Smooth muscle cell (in vitro differentiated cells): Measurements from ENCODE around the gene C16orf78. TPM values are rescaled to one million over a fixed set of nuclear protein-coding genes. Genes with fewer than 3 reads are reported as not detected.

ENCODE experiments used
- DNase-seq: peaks from one replicate; lab custom pipeline; 2025; ENCODE audit not compliant: unreplicated experiment; lab: John Stamatoyannopoulos, UW
- H2AFZ ChIP-seq: fragments of 200-600 bp; sonication (generic); 2 replicates; pipeline ENCODE4 v1.6.0; 2016; ENCODE audit warnings: antibody characterized with exemption, low read depth, mild to moderate bottlenecking
- H3F3A ChIP-seq: fragments of 200-600 bp; sonication (generic); 2 replicates; pipeline ENCODE4 v1.6.0; 2017; ENCODE audit warnings: antibody characterized with exemption, low read depth
- H3K27ac ChIP-seq: fragments of 200-600 bp; sonication (generic); 2 replicates; pipeline ENCODE4 v1.5.1; 2016; ENCODE audit warnings: low read depth, mild to moderate bottlenecking
- H3K27me3 ChIP-seq: fragments of 200-600 bp; sonication (generic); 2 replicates; pipeline ENCODE4 v1.6.1; 2016; ENCODE audit warnings: low read depth, mild to moderate bottlenecking
- H3K36me3 ChIP-seq: fragments of 200-600 bp; sonication (generic); 2 replicates; pipeline ENCODE4 v1.5.1; 2016; ENCODE audit warnings: low read depth
- H3K4me1 ChIP-seq: fragments of 200-600 bp; sonication (generic); 2 replicates; pipeline ENCODE4 v1.5.1; 2016; ENCODE audit warnings: low read depth
- H3K4me2 ChIP-seq: fragments of 200-600 bp; sonication (generic); 2 replicates; pipeline ENCODE4 v1.6.0; 2016; ENCODE audit warnings: mild to moderate bottlenecking
- H3K4me3 ChIP-seq: fragments of 200-600 bp; sonication (generic); 2 replicates; pipeline ENCODE4 v1.5.1; 2016; ENCODE audit warnings: mild to moderate bottlenecking
- H3K79me2 ChIP-seq: fragments of 200-600 bp; sonication (generic); 2 replicates; pipeline ENCODE4 v1.6.0; 2016; ENCODE audit warnings: low read depth, mild to moderate bottlenecking
- H3K9ac ChIP-seq: fragments of 200-600 bp; sonication (generic); 2 replicates; pipeline ENCODE4 v1.6.0; 2016; ENCODE audit warnings: low read depth
- H3K9me3 ChIP-seq: fragments of 200-600 bp; sonication (generic); replicated peaks from 2 replicates; pipeline ENCODE4 v1.5.1; 2016; ENCODE audit warnings: low read depth
- H4K20me1 ChIP-seq: fragments of 200-600 bp; sonication (generic); 2 replicates; pipeline ENCODE4 v1.6.0; 2016; ENCODE audit warnings: low read depth
- WGBS: methylation state at CpG from one replicate; pipeline ENCODE4 v1.1.7; 2016; ENCODE audit warnings: low lambda C conversion rate; 5-methylcytosine and 5-hydroxymethylcytosine counted together
- polyA plus RNA-seq: library from polyadenylated mRNA; unstranded; fragments of >200 nt; fragmentation: Nextera tagmentation; extraction: Ambion mirVana; gene quantifications from 2 replicates; pipeline ENCODE4 v1.2.1, GENCODE V29; 2016
- total RNA-seq: library from RNA; depleted of rRNA; stranded (reverse); fragments of >200 nt; gene quantifications from 2 replicates; pipeline ENCODE4 v1.2.3, GENCODE V29; 2014
- TF ChIP-seq, protein P1 (sequence below): fragments of 200-600 bp; sonication (generic); IDR thresholded peaks from 2 replicates; pipeline ENCODE4 v1.5.1; 2017; ENCODE audit warnings: borderline replicate concordance, mild to moderate bottlenecking, antibody characterized with exemption; ENCODE audit not compliant: insufficient read depth, poor library complexity, severe bottlenecking

C16orf78 gene
- total and polyA plus RNA-seq, 2 experiments from 2014 or later = not detected

DNA sequence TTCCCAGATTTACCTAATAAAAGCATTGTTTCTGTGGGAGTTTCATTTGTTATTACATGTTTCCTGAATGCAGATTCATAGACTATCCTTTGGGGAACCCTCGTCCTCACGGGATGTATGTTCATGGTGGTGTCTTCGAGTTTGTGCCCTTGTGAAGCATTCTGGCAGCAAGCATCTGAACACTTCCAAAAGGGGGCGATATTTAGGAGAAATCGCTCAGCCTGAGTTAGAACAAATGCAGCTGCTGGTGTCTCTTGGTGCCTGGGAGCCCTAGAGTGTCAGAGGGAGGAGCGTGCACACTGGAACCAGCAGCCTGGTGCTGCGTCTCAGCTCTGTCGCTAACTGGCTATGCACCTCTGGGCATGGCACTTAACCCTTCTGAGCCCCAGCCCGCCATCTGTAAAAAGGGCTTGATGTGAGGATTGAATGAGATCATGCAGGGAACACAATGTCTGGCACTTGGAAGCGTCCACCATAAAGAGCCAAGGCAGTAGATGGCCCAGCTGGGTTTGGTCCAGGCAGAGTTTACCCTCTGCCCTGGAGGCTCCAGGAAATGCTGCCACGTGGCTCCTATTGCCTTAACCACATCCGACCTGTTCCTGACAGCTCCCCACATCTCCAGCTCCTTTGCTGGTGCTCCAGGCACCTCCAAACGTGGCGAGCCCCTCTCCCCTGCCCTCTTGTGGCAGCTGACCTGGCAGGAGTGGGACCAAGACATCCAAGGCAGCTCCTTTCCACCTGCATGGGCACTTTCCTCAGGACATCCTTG, 25.0 kb upstream of the C16orf78 start:
- Histone ChIP-seq H3K9ac (no peak overlapping the region), H3K27me3 (peaks cover 10% of the 10 kb centered on the region), H4K20me1 (no peaks in the 10 kb centered on the region), H3K4me2 (no peak overlapping the region), H3F3A (no peaks in the 10 kb centered on the region), H3K79me2 (no peaks in the 10 kb centered on the region), H3K27ac (no peak overlapping the region), H3K36me3 (no peaks in the 10 kb centered on the region), H3K4me1 (no peaks in the 10 kb centered on the region), H2AFZ (no peak overlapping the region), H3K9me3 (no peaks in the 10 kb centered on the region), H3K4me3 (no peak overlapping the region)
- no peak for DNase-seq
- WGBS = 56% methylated on average over 14 of the region's 14 CpGs
- TF ChIP-seq, protein P1, sequence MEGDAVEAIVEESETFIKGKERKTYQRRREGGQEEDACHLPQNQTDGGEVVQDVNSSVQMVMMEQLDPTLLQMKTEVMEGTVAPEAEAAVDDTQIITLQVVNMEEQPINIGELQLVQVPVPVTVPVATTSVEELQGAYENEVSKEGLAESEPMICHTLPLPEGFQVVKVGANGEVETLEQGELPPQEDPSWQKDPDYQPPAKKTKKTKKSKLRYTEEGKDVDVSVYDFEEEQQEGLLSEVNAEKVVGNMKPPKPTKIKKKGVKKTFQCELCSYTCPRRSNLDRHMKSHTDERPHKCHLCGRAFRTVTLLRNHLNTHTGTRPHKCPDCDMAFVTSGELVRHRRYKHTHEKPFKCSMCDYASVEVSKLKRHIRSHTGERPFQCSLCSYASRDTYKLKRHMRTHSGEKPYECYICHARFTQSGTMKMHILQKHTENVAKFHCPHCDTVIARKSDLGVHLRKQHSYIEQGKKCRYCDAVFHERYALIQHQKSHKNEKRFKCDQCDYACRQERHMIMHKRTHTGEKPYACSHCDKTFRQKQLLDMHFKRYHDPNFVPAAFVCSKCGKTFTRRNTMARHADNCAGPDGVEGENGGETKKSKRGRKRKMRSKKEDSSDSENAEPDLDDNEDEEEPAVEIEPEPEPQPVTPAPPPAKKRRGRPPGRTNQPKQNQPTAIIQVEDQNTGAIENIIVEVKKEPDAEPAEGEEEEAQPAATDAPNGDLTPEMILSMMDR = peak; percentile 5

DNA sequence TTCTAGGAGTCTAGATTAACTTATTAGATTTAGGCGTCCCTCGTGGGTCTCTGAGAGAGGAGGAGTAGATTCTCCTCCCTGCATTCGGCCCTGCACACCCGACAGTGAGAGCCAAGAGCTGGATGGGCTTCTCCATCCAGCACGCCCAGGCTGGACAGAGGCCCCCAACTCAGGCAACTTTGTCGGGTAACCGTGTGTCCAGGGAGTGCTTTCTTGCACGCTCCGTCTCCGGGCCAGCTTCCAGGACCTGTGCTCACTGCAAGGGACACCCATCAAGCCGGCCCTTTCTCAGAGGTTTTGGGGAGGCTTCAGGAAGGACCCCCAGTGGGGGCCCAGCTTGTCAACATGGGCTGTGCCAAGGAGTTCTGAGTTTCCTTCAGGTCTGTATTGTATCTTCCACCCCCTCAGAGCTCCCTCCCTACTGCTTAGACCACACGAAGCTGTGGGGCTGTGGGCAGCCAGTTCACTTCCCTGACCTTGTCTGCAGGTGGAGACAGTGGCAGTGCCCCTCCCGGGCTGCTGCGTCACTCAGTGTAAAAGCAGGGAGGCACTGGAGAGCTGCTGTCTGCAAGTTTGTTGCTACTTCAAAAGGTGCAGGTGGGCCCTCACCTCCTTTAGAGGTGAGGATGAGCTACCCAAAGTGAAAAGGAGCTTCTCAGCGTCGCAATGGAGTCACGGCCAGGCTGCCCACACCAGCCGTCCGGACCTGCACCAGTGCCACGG, 24.0 kb upstream of the C16orf78 start:
- Histone ChIP-seq H3K9ac (no peak overlapping the region), H3K4me2 (no peak overlapping the region), H3K36me3 (no peaks in the 10 kb centered on the region), H2AFZ (no peak overlapping the region), H3K27me3 (peaks cover 10% of the 10 kb centered on the region), H3K9me3 (no peaks in the 10 kb centered on the region), H3K4me3 (no peak overlapping the region), H3K27ac (no peak overlapping the region), H3F3A (no peaks in the 10 kb centered on the region), H3K79me2 (no peaks in the 10 kb centered on the region), H3K4me1 (no peaks in the 10 kb centered on the region), H4K20me1 (no peaks in the 10 kb centered on the region)
- WGBS = 79% methylated on average over 20 of the region's 20 CpGs
- DNase-seq = no peak
- TF ChIP-seq, protein P1 = no peak

DNA sequence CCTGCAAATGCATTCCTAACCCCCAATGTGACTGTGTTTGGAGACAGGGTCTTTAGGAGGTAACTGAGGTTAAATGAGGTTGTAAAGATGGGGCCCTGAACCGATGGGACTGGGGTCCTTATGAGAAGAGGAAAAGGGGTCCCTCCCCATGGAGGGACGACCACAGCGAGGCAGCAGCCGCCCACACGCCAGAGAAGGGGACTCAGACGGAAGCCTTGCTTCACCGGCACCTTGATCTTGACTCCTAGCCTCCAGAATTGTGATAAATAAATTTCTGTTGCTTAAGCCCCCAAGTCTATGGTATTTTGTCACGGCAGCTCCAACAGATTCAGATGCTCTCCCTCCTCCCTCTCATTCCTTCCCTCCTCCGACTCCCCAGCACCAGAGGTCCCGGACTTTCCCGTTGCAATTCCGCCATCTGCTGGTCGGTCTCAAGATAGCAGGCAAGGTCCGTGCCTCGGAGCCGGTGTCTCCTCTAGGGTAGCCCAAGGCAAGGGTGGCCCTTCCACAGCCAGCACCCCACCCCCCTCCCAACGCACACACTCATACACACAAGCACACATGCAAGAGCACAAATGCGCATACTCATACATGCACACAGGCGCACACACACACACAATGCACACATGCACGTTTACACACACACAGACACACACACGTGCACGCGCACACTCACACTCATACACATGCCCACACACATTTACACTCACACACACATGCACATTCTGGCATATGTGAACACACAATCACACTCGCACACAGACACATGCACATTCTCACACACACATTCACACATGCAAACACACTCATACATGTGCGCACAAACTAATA, 23.1 kb upstream of the C16orf78 start:
- no peaks in the 10 kb centered on the region for H3K4me1 ChIP-seq
- 43% methylated on average over 24 of the region's 25 CpGs for WGBS
- no peak overlapping the region for H2AFZ ChIP-seq
- no peak overlapping the region for H3K27ac ChIP-seq
- peaks cover 10% of the 10 kb centered on the region for H3K27me3 ChIP-seq
- no peaks in the 10 kb centered on the region for H3F3A ChIP-seq
- DNase-seq = peak; percentile 22
- H4K20me1 ChIP-seq = no peaks in the 10 kb centered on the region
- H3K9ac ChIP-seq = no peak overlapping the region
- H3K36me3 ChIP-seq = no peaks in the 10 kb centered on the region
- H3K79me2 ChIP-seq = no peaks in the 10 kb centered on the region
- H3K4me3 ChIP-seq = no peak overlapping the region
- H3K4me2 ChIP-seq = no peak overlapping the region
- H3K9me3 ChIP-seq = no peaks in the 10 kb centered on the region
- TF ChIP-seq, protein P1 = peak; percentile 91
